WI38 (cell line): ENCODE data around the gene PTCSC3.

Experiments
- H3K4me3 ChIP-seq: 2 replicates; pipeline ENCODE4 v1.5.1; 2011; ENCODE audit warnings: low read depth, mild to moderate bottlenecking, control low read depth, low read length
- TF ChIP-seq, protein P1 (sequence below): IDR thresholded peaks from 2 replicates; pipeline ENCODE4 v1.5.1; 2012; ENCODE audit warnings: low read depth, mild to moderate bottlenecking, control low read depth, low read length

The PTCSC3 gene

GRCh38 chr14:36176524-36176923 is at the start of gene PTCSC3:
Gene PTCSC3, minus strand, starts transcription at chr14:36176722.
- TF ChIP-seq, protein P1, sequence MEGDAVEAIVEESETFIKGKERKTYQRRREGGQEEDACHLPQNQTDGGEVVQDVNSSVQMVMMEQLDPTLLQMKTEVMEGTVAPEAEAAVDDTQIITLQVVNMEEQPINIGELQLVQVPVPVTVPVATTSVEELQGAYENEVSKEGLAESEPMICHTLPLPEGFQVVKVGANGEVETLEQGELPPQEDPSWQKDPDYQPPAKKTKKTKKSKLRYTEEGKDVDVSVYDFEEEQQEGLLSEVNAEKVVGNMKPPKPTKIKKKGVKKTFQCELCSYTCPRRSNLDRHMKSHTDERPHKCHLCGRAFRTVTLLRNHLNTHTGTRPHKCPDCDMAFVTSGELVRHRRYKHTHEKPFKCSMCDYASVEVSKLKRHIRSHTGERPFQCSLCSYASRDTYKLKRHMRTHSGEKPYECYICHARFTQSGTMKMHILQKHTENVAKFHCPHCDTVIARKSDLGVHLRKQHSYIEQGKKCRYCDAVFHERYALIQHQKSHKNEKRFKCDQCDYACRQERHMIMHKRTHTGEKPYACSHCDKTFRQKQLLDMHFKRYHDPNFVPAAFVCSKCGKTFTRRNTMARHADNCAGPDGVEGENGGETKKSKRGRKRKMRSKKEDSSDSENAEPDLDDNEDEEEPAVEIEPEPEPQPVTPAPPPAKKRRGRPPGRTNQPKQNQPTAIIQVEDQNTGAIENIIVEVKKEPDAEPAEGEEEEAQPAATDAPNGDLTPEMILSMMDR, result no peak

DNA sequence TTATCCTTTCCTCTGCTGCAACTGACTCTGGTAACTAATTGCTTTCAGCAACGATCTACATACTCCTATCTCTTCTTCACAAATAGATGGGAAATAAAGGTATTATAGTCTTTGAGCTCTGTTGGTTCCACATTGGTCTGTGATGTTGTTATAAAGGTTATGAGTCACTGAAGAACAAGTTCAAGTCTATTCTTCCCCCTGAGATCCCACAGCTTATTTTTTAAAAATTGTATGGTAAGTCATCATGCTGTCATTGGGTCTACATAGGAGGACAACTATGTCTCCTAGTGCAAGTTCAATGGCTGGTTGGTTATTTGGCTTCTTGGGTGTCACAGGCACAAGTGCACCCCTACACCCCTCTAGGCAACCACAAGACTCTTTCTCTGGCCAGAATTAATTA is 49.6 kb upstream of the PTCSC3 start:
- no peak overlapping the region for H3K4me3 ChIP-seq
- TF ChIP-seq, protein P1, result no peak

More at GRCh38 chr14:36176524-36176923, at the start of gene PTCSC3:
- no peak within 1 kb of the TSS for H3K4me3 ChIP-seq

GRCh38 chr14:36224176-36224575 is 47.7 kb upstream of the PTCSC3 start:
- H3K4me3 ChIP-seq, result no peak overlapping the region
- TF ChIP-seq, protein P1, result no peak

GRCh38 chr14:36223558-36223957 is 47.0 kb upstream of the PTCSC3 start:
- no peak overlapping the region for H3K4me3 ChIP-seq
- TF ChIP-seq, protein P1, result no peak

GRCh38 chr14:36222952-36223468 is 46.5 kb upstream of the PTCSC3 start:
- TF ChIP-seq, protein P1, result no peak

DNA sequence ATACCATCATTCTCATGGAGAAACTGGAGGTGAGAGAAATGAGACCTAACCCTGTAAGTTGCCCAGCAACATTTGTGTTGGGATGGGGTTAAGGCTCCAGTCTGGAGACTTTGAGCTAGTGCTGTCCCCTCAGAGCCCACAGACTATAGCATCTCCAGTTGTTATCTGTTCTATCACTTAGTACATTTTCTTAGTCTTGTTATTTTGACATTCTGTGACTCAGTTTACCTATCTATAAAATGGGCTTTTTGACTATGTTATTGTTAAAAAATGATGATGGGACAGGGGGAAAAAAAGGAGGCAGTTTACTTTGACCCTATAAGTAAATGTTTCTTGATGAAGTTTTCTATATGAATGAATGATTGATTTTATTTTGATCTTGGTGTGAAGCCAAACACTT is 45.8 kb upstream of the PTCSC3 start:
- no peak overlapping the region for H3K4me3 ChIP-seq
- TF ChIP-seq, protein P1, result no peak

More at GRCh38 chr14:36222952-36223468, 46.5 kb upstream of the PTCSC3 start:
- H3K4me3 ChIP-seq, result no peak overlapping the region

- H3K4me3 ChIP-seq, result no peak overlapping the region
- TF ChIP-seq, protein P1, result no peak
Observed at GRCh38 chr14:36221112-36221511, 44.6 kb upstream of the PTCSC3 start.
